Measurements from ENCODE around the gene C11orf91. TPM values are rescaled to one million over a fixed set of nuclear protein-coding genes. Genes with fewer than 3 reads are reported as not detected.
"Not testable (repeated sequence)": the region's sequence is repeated elsewhere in the genome, so short reads cannot be mapped to it uniquely, and the experiment has no call there.

The C11orf91 gene
- total RNA-seq, 1 donor: not detected

DNA sequence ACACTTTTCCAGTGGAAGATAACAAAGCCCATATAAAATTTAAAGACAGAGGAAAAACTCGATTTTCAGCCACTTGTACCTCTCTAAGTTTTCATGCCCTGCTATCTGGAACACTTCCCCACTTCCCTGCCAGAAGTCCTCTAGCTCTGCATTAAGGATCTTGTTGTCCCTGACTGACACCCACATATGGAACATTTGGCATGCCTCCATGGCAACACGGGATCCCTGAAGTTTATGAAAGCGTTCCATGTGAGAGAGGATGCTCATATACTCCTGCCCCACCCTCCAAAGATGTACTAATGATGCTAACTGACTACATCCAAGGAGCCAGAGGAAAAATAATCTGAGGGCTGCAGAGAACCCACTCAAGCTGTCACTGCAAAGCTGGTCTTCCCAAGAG lies 8.8 kb upstream of the C11orf91 start:
- no peak for DNase-seq (ENCODE audit: low read depth)
- H3K4me3 ChIP-seq (ENCODE audit: low read depth, low read length): no peak overlapping the region
- TF ChIP-seq CTCF (IDR thresholded peaks at IDR 0.05; ENCODE audit: insufficient read depth, low read length): no peak

GRCh38 chr11:33708985-33709384 lies 8.4 kb upstream of the C11orf91 start:
- no peak for DNase-seq (ENCODE audit: low read depth)
- H3K4me3 ChIP-seq (ENCODE audit: low read depth, low read length): no peak overlapping the region
- no peak for TF ChIP-seq CTCF (IDR thresholded peaks at IDR 0.05; ENCODE audit: insufficient read depth, low read length)

GRCh38 chr11:33707831-33708230 lies 7.2 kb upstream of the C11orf91 start:
- not testable (repeated sequence) for H3K4me3 ChIP-seq (ENCODE audit: low read depth, low read length); DNase-seq (ENCODE audit: low read depth)

GRCh38 chr11:33706966-33707365 lies 6.3 kb upstream of the C11orf91 start:
- no peak for DNase-seq (ENCODE audit: low read depth)
- no peak for TF ChIP-seq CTCF (IDR thresholded peaks at IDR 0.05; ENCODE audit: insufficient read depth, low read length)
- no peak overlapping the region for H3K4me3 ChIP-seq (ENCODE audit: low read depth, low read length)

GRCh38 chr11:33706546-33706945 lies 5.9 kb upstream of the C11orf91 start:
- no peak for TF ChIP-seq CTCF (IDR thresholded peaks at IDR 0.05; ENCODE audit: insufficient read depth, low read length)
- no peak for DNase-seq (ENCODE audit: low read depth)
- no peak overlapping the region for H3K4me3 ChIP-seq (ENCODE audit: low read depth, low read length)

DNA sequence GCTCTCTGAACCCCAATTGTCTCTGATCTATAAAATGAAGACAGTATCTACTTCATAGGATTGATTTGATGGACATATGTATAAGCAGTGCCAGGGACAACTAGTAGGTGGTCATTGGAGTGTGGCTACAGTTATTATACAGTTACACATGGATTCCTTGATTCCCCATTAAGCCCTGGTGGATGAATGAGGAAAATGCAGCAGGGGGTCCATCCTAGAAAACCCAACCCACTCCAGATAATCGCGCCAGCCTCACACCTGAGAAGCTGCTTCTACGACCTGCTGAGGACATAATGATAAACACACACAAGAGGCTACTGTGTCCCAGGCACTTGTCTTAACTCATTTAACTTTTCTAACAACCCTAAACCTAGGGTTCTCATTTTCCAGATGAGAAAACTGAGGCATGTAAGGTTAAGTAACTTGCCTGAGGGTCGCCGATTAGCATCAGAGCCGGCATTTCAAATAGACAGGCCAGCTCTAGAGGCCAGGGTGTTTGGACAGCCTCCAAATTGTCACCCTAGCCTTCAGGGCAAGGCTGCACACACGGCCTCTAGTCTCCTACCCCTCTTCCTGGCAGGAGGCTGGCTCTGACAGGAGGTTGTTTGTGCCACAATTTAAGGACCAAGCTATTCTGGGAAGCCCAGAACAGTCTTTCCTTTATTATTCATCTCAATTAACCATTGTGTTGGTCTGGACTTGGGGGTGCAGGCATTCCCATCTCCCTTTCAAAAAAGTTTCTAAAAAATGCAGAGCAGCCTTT lies 3.8 kb upstream of the C11orf91 start:
- H3K4me3 ChIP-seq (ENCODE audit: low read depth, low read length): no peak overlapping the region
- DNase-seq (ENCODE audit: low read depth): no peak
- peak; percentile 22 for TF ChIP-seq CTCF (IDR thresholded peaks at IDR 0.05; ENCODE audit: insufficient read depth, low read length)

- no peak for TF ChIP-seq CTCF (IDR thresholded peaks at IDR 0.05; ENCODE audit: insufficient read depth, low read length)
- peak; percentile 49 for DNase-seq (ENCODE audit: low read depth)
- no peak overlapping the region for H3K4me3 ChIP-seq (ENCODE audit: low read depth, low read length)
Measured at GRCh38 chr11:33703788-33704187, 3.2 kb upstream of the C11orf91 start.
